Endometrium (tissue), 2 donors: Measurements from ENCODE around the gene NPC2.
"Not testable (repeated sequence)": the region's sequence is repeated elsewhere in the genome, so short reads cannot be mapped to it uniquely, and the experiment has no call there.

Experiments used
- FAIRE-seq: peaks from 2 replicates; lab custom pipeline; 2012; peaks lifted over from hg19 to GRCh38; lab: Jason Lieb, UNC
- donor health status: control.
- donor health status: control.

Gene NPC2

GRCh38 chr14:74469548-74470518, 23.3 kb downstream of the NPC2 start:
- no peak for FAIRE-seq

- FAIRE-seq, result no peak
Observed at GRCh38 chr14:74468513-74468912, 24.6 kb downstream of the NPC2 start.

GRCh38 chr14:74465335-74465734, 27.8 kb downstream of the NPC2 start:
- FAIRE-seq, result no peak

- no peak for FAIRE-seq
Observed at GRCh38 chr14:74464785-74465184, 28.3 kb downstream of the NPC2 start.

- FAIRE-seq, result no peak
Observed at GRCh38 chr14:74463697-74464096, 29.4 kb downstream of the NPC2 start.

GRCh38 chr14:74462993-74463392, 30.1 kb downstream of the NPC2 start:
- FAIRE-seq, result no peak

- FAIRE-seq, result no peak
Observed at GRCh38 chr14:74459976-74460375, 33.1 kb downstream of the NPC2 start.

- FAIRE-seq, result no peak
Observed at GRCh38 chr14:74459289-74459946, 33.7 kb downstream of the NPC2 start.

GRCh38 chr14:74457565-74457895, 35.6 kb downstream of the NPC2 start:
- FAIRE-seq, result no peak

GRCh38 chr14:74456684-74457564, 36.2 kb downstream of the NPC2 start:
- no peak for FAIRE-seq

- not testable (repeated sequence) for FAIRE-seq
Observed at GRCh38 chr14:74454397-74454796, 38.7 kb downstream of the NPC2 start.

GRCh38 chr14:74444866-74445265, 48.2 kb downstream of the NPC2 start:
- no peak for FAIRE-seq

- no peak for FAIRE-seq
Observed at GRCh38 chr14:74442757-74443156, 50.3 kb downstream of the NPC2 start.

- FAIRE-seq, result no peak
Observed at GRCh38 chr14:74441113-74441512, 52.0 kb downstream of the NPC2 start.

GRCh38 chr14:74438351-74438915, 54.7 kb downstream of the NPC2 start:
- FAIRE-seq, result no peak

GRCh38 chr14:74437496-74438053, 55.5 kb downstream of the NPC2 start:
- FAIRE-seq, result no peak

- FAIRE-seq, result no peak
Observed at GRCh38 chr14:74434294-74434693, 58.8 kb downstream of the NPC2 start.

- FAIRE-seq, result no peak
Observed at GRCh38 chr14:74429991-74430390, 63.1 kb downstream of the NPC2 start.
